ENCODE measurements around the gene CLCNKA.
"Not testable (repeated sequence)": the region's sequence is repeated elsewhere in the genome, so short reads cannot be mapped to it uniquely, and the experiment has no call there.

Gene CLCNKA

GRCh38 chr1:16039871-16040270 is 18.0 kb downstream of the CLCNKA start:
- not testable (repeated sequence) for DNase-seq (ENCODE audit: low read depth in 1 of 2, low spot score in 1 of 2)

GRCh38 chr1:16041200-16041599 is 19.4 kb downstream of the CLCNKA start:
- DNase-seq (ENCODE audit: low read depth in 1 of 2, low spot score in 1 of 2) = no peak

- DNase-seq (ENCODE audit: low read depth in 1 of 2, low spot score in 1 of 2) = no peak
Measured at GRCh38 chr1:16042096-16042495, 20.3 kb downstream of the CLCNKA start.

GRCh38 chr1:16042654-16043053 is 20.8 kb downstream of the CLCNKA start:
- not testable (repeated sequence) for DNase-seq (ENCODE audit: low read depth in 1 of 2, low spot score in 1 of 2)

- no peak for DNase-seq (ENCODE audit: low read depth in 1 of 2, low spot score in 1 of 2)
Measured at GRCh38 chr1:16043521-16043920, 21.7 kb downstream of the CLCNKA start, which contains the start of gene CLCNKB. Gene CLCNKB, plus strand, starts transcription at chr1:16043782. Its CDS starts 711 bp downstream, at chr1:16044493.

GRCh38 chr1:16043950-16044349 is 22.1 kb downstream of the CLCNKA start:
- no peak for DNase-seq (ENCODE audit: low read depth in 1 of 2, low spot score in 1 of 2)

- no peak for DNase-seq (ENCODE audit: low read depth in 1 of 2, low spot score in 1 of 2)
Measured at GRCh38 chr1:16046842-16047241, 25.0 kb downstream of the CLCNKA start.

GRCh38 chr1:16047791-16048475 is 26.1 kb downstream of the CLCNKA start:
- no peak for DNase-seq (ENCODE audit: low read depth in 1 of 2, low spot score in 1 of 2)

- peak in 1 of 2 donors; percentile 32 for DNase-seq (ENCODE audit: low read depth in 1 of 2, low spot score in 1 of 2)
Measured at GRCh38 chr1:16048573-16049189, 26.8 kb downstream of the CLCNKA start.

- DNase-seq (ENCODE audit: low read depth in 1 of 2, low spot score in 1 of 2) = no peak
Measured at GRCh38 chr1:16050328-16050727, 28.5 kb downstream of the CLCNKA start.

- DNase-seq (ENCODE audit: low read depth in 1 of 2, low spot score in 1 of 2) = no peak
Measured at GRCh38 chr1:16051039-16051438, 29.2 kb downstream of the CLCNKA start.

- not testable (repeated sequence) for DNase-seq (ENCODE audit: low read depth in 1 of 2, low spot score in 1 of 2)
Measured at GRCh38 chr1:16051949-16052348, 30.1 kb downstream of the CLCNKA start.

- no peak for DNase-seq (ENCODE audit: low read depth in 1 of 2, low spot score in 1 of 2)
Measured at GRCh38 chr1:16053781-16054502, 32.1 kb downstream of the CLCNKA start.

GRCh38 chr1:16054598-16055540 is 33.0 kb downstream of the CLCNKA start:
- DNase-seq (ENCODE audit: low read depth in 1 of 2, low spot score in 1 of 2) = no peak

GRCh38 chr1:16055613-16056520 is 34.0 kb downstream of the CLCNKA start:
- DNase-seq (ENCODE audit: low read depth in 1 of 2, low spot score in 1 of 2) = peak; percentile 33 to 79

- DNase-seq (ENCODE audit: low read depth in 1 of 2, low spot score in 1 of 2) = not testable (repeated sequence)
Measured at GRCh38 chr1:16056521-16056912, 34.7 kb downstream of the CLCNKA start.

- not testable (repeated sequence) for DNase-seq (ENCODE audit: low read depth in 1 of 2, low spot score in 1 of 2)
Measured at GRCh38 chr1:16057314-16057915, 35.6 kb downstream of the CLCNKA start.

- not testable (repeated sequence) for DNase-seq (ENCODE audit: low read depth in 1 of 2, low spot score in 1 of 2)
Measured at GRCh38 chr1:16058394-16059120, 36.7 kb downstream of the CLCNKA start.

- no peak for DNase-seq (ENCODE audit: low read depth in 1 of 2, low spot score in 1 of 2)
Measured at GRCh38 chr1:16061266-16061665, 39.4 kb downstream of the CLCNKA start.

All from stimulated activated CD4-positive, alpha-beta T cell treated with anti-CD3 and anti-CD28 coated beads, Interleukin-15, amount 100 ng/mL, for 1 hour (primary cell).